GM18951 (cell line): Measurements from ENCODE around the gene EIF4G3.
"Not testable (repeated sequence)": the region's sequence is repeated elsewhere in the genome, so short reads cannot be mapped to it uniquely, and the experiment has no call there.

ENCODE experiments used
- POLR2A ChIP-seq: IDR thresholded peaks from 4 replicates; pipeline ENCODE4 v1.6.1; 2011; ENCODE audit warnings: mild to moderate bottlenecking; ENCODE audit not compliant: insufficient read length, insufficient read depth; ENCODE audit errors: extremely low read depth
- in situ Hi-C: fragments of 300-500 bp; cut with MboI; formaldehyde crosslinking; loops from one replicate; pipeline ENCODE4 v1.12.0; 2022; ENCODE audit warnings: low sequenced_read_pairs, mixed read lengths, inconsistent platforms; ENCODE audit not compliant: unreplicated experiment

The EIF4G3 gene

DNA sequence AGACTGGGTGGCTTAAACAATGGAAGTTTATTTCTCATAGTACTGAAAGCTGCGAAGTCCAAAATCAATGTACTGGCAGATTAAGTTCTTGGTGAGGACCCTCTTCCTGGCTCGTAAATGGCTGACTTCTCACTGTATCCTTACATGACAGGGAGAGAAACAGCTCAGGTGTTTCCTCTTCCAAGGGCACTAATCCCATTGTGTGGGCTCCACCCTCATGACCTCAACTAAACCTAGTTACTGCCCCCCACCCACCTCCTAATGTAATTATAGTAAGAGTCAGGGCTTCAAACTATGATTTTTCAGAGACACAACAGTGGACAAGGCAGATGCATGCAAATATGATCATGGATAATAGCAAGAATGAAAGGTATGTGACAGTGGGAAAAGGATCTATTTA lies 308.4 kb downstream of the EIF4G3 start:
- in situ Hi-C loops, result no loop called here
- TF ChIP-seq POLR2A, result no peak

DNA sequence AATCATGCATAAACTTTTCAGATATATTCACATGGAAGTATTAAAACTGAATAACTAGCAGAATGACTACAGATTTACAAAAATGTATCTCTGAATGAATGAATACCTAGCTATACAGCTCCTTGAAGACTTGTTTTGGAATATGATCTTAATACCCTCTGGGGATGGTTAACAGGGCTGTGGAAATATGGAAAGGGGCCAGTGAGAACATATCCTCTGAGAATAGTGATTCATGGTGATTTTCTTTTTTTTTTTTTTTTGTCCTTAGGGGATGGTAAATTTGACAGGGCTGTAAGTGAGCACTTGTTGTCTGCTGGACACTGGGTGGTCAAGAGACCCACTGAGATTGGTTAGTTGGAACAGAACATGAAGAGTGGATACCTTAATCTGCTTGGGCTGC lies 308.9 kb downstream of the EIF4G3 start:
- no peak for TF ChIP-seq POLR2A
- in situ Hi-C loops, result no loop called here

DNA sequence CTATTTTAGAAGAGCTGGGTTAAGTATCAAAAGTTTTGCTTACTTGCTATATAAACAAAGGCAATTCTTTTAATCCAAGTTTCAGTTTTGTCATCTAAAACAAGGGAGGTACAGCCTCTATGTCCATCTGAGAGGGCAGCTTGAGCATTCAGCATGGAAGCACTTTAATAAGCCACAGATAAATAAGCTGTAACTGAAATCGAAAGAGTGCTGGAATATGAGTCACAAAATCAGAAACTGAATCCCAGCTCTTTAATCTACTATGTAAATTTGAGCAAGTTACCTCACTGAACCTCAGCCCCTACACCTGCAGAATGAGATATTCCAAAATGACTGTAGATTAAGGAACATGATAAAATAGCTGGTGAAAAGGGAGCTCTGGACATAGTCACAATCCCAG lies 309.6 kb downstream of the EIF4G3 start:
- in situ Hi-C loops, result no loop called here
- TF ChIP-seq POLR2A, result no peak

DNA sequence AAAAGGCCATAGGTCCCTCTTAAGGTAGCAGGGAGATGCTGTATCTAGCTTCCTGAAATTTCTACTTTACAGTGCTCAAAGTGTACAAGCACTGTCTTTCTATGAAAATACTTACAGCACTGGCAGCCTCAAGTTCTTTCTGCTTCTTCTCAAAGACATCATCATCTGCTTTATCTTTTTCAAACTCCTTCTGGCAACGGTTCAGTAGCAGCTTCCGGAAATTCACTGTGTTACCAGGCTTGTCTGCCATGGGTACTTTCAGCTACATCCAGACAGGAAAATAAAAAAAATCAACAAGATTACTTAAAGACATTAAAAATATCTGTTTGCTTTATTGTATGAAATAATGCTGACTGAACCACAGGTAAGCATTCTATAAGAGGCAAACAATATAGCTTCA lies 311.7 kb downstream of the EIF4G3 start:
- in situ Hi-C loops, result no loop called here
- TF ChIP-seq POLR2A, result no peak

DNA sequence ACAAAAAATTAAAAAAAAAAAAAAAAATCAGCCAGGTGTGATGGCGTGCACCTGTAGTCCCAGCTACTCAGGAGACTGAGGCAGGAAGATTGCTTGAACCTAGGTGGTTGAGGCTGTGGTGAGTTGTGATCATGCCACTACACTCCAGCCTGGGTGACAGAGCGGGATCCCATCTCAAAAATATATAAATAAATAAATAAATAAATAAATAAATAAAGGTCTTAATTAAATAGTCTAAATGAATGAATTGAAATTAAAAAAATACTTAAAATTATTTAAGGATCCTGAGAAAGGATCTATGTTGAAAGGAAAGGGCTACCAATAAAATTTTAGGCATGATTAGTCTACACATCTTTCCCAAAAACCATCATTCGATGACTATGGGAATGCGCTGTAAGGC lies 322.2 kb downstream of the EIF4G3 start:
- in situ Hi-C loops, result no loop called here
- TF ChIP-seq POLR2A, result no peak

DNA sequence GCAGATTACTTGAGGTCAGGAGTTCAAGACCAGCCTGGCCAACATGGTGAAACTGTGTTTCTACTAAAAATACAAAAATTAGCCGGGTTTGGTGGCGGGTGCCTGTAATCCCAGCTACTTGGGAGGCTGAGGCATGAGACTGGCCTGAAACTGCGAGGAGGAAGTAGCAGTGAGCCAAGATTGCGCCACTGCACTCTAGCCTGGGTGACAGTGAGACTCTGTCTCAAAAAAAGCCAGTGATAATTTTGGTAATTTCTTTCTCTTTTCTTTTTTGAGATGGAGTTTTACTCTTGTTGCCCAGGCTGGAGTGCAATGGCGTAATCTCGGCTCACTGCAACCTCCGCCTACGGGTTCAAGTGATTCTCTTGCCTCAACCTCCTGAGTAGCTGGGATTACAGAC lies 324.9 kb downstream of the EIF4G3 start:
- in situ Hi-C loops, result not testable (repeated sequence)

DNA sequence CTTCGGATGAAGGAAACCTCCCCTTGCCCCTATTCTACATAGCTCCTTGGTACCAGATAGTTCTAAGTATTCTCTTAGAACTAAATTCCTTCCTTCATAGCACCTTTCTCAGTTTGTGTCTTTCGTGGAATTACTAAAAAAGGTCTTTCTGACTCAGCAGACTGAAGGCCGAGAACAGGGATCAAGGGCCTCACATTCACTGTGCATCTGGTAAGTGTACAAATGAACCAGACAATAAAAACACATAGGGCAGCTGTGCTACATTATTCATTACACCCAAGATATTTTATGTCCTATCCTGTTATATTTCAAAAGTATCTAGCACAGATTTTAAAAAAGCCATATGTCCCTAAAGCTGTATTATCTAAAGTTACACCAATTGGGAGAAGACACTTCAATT lies 326.7 kb downstream of the EIF4G3 start:
- TF ChIP-seq POLR2A, result no peak
- in situ Hi-C loops, result no loop called here

DNA sequence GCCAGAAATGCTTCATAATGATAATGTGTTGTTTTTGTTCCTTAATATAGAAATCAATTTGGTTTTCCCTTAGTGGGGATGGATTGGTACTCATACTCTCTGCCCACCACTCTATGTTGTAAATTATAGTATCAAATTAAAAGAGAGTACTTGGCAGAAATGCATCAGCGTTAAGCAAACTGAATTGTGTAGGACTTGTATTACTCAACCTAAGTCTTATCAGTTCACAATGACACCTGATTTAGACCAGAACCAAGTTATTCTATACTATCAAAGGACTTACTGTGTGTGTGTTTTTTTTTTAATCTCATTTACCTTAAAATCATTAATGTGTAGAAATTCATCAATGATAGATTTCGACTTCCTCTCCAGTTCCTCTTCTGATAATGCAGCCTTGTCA lies 327.6 kb downstream of the EIF4G3 start:
- no peak for TF ChIP-seq POLR2A
- in situ Hi-C loops, result no loop called here

DNA sequence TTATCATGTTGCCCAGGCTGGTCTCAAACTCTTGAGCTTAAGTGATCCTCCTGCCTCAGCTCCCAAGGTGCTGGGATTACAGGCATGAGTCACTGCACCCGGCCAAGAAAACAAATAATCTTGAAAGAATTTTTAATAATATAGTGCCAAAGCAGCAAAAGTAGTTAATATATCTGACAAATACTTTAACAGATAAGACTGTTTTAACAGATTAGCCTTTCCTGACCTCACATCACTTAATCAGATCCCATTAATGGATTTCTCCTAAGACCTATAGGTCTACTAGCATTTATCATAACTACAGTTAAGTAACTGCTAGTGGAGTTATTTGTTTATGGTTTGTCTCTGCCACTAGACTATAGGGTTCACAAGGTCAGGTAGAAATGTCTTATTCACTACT lies 328.5 kb downstream of the EIF4G3 start:
- in situ Hi-C loops, result no loop called here
- no peak for TF ChIP-seq POLR2A

DNA sequence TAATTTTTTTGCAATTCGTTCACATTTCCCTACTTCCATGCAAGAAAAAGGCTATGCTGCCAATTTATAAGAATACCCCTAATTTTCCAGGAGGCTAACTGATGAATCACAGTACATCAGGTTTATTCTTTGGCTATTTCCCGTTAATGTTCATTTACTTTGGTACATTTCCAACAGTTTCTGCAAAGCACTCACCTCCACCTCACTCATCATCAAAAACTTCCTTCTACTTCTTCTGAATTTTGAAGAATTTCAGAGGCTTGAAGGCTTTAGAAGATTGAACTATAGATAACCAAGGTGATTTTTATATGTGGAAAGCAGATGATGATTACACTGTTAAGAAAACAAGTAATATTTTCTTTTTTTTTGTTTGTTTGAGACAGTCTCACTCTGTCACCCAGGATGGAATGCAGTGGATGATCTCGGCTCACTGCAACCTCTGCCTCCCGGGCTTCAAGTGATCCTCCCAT lies 329.1 kb downstream of the EIF4G3 start:
- TF ChIP-seq POLR2A, result no peak
- in situ Hi-C loops, result no loop called here

DNA sequence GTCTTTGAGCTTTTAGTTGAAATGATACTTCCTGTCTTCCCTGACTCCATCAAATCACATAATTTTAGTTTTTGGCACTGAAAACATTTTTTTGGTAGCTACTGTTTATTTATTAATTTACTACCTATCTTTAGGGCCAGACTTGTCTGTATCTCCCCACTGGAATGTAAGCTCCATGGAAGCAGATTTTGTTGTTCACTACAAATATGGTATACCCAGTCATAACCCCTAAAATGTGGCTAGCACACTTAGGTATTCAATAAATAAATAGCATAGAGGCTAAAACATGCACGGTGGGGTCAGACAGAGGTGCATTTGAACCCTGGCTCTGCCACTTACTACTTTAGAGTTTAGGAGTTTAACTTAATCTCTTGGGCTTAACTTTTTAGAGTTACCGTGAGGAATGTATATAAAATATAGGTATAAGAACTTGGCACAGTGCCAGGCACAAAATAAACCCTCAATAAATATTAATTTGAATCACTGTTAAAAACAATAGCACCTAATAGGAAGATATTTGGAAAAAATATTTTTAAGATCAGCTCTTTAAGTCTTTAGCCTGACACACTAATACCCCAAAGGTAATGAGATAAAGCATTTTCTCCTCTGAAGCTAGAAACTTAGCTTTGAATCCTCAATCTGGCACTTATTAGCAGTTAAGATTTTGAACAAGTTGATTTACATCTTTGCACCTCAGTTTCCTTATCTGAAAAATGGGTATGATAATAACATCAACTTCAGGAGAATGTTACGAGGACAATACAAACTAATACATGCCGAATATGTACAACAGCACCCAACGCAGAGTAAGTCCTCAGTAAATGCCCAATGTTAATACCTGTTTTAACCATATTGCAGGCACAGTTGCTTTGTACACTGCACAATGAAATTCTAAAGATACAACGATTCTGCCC lies 330.0 kb downstream of the EIF4G3 start:
- in situ Hi-C loops, result no loop called here

DNA sequence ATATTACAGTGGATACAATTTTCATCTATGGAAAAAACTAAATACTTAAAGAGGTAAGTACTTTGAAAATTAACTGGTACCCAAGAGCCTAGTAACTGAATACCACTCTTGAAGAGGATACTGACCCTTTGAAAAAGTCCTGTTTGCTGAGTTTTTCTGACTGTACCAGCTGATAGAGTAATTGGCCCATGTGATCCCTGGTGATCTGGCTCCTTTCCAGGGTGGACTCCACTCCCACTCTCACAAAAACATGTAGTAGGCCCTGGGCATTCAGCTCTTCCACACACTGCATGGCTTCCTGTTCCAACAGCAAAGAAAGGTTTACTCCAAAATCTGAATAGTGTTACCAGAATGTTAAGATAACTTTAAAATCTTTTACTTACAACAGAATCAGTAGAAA lies 336.0 kb downstream of the EIF4G3 start:
- no peak for TF ChIP-seq POLR2A
- in situ Hi-C loops, result no loop called here

More for the DNA sequence above, 330.0 kb downstream of the EIF4G3 start:
- TF ChIP-seq POLR2A, result no peak

DNA sequence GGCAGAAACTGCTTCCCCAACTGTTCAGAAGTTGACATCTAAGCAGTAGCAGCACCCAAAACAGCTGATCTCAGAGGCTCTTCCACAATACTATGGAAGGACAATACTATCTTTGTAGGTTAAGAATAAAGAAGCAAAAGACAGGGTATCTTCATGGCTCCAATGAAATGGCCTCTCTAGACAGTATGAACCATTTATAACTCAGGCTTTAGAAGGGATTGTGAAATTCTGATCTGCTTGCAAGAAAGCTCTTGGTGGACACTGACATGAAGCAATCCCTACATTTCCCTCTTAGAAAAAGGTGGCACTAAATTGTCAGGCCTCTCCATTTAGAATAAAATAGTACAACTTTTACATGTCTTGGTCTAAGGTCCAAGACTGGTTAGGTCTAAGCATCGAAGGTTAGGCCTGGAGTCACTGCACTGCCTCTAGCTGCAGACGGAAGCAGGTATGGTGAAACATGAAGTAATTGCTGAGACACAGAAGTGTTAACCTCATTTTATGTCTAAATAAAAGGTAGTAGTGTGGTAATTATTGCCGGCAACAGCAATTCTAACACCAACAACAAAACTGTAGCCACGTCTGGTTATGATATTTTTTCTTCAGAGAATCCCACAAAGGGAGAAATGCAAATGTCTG lies 339.0 kb downstream of the EIF4G3 start:
- no peak for TF ChIP-seq POLR2A
- in situ Hi-C loops, result no loop called here

DNA sequence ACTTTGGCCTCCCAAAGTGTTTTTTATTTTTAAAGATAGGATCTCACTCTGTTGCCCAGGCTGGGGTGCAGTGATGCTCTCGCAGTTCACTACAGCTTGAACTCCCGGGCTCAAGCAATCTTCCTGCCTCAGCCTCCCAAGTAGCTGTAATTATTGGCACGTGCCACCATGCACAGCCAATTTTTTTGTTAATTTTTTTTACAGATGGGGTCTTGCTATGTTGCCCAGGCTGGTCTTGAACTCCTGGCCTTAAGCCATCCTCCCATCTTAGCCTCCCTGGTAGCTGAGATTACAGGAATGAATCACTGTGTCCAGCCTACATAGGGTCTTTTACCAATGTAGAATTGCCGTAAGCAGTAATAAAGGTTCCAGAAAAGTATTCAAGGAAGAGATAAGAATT lies 340.5 kb downstream of the EIF4G3 start:
- in situ Hi-C loops, result no loop called here
- no peak for TF ChIP-seq POLR2A

DNA sequence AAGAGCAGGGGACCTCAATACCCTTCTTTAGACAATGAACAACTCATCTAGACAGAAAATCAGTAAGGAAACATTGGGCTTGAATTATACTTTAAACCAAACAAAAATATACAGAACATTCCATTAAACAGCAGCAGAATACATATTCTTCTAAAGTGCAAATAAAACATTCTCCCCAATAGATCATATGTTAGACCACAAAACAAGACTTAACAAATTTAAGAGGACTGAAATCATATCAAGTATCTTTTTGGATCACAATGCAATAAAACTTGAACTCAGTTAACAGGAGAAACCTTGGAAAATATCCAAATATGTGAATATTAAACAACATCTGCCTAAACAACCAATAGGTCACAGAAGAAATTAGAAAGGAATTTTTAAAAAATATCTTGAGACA lies 341.9 kb downstream of the EIF4G3 start:
- in situ Hi-C loops, result no loop called here

More for the DNA sequence above, 341.9 kb downstream of the EIF4G3 start:
- no peak for TF ChIP-seq POLR2A
